Liver (tissue), 9 donors: ENCODE measurements around the gene ARHGAP10. TPM values are rescaled to one million over a fixed set of nuclear protein-coding genes. Genes with fewer than 3 reads are reported as not detected.

Experiments
- DNase-seq: peaks from one replicate; pipeline ENCODE4 v3.0.0-alpha.2; 2017; ENCODE audit warnings: low spot score
- H3K27ac ChIP-seq, 2 donors: one replicate each; pipeline ENCODE4 v1.7.0; 2013; ENCODE audit warnings: inconsistent platforms in 2 of 2, low read length in 2 of 2, control low read depth in 1 of 2, low read depth in 1 of 2, mild to moderate bottlenecking in 1 of 2
- H3K27me3 ChIP-seq, 4 donors: one replicate each; pipeline versions ENCODE4 v1.6.1 to v1.7.0; 2013; ENCODE audit warnings: low read length in 3 of 4, inconsistent platforms in 1 of 4, mild to moderate bottlenecking in 1 of 4, moderate library complexity in 1 of 4; ENCODE audit not compliant: control insufficient read depth in 4 of 4, insufficient read depth in 4 of 4
- H3K36me3 ChIP-seq, 4 donors: one replicate each; pipeline versions ENCODE4 v1.6.1 to v1.7.0; 2013; ENCODE audit warnings: low read length in 3 of 4, mild to moderate bottlenecking in 3 of 4, low read depth in 1 of 4, moderate library complexity in 1 of 4; ENCODE audit not compliant: control insufficient read depth in 4 of 4, insufficient read depth in 3 of 4
- H3K4me1 ChIP-seq, 4 donors: one replicate each; pipeline versions ENCODE4 v1.6.1 to v1.7.0; 2013; ENCODE audit warnings: low read length in 3 of 4, mild to moderate bottlenecking in 3 of 4, moderate library complexity in 1 of 4; ENCODE audit not compliant: control insufficient read depth in 4 of 4, insufficient read depth in 4 of 4
- H3K4me3 ChIP-seq, 3 donors: one replicate each; pipeline versions ENCODE4 v1.6.1 to v1.7.0; 2013; ENCODE audit warnings: low read length in 3 of 3, control low read depth in 1 of 3, low read depth in 1 of 3, mild to moderate bottlenecking in 1 of 3
- H3K9ac ChIP-seq, 2 donors: one replicate each; pipeline ENCODE4 v1.7.0; 2013; ENCODE audit warnings: low read length in 2 of 2, mild to moderate bottlenecking in 2 of 2, moderate library complexity in 2 of 2, control low read depth in 1 of 2, low read depth in 1 of 2
- H3K9me3 ChIP-seq, 4 donors: one replicate each; pipeline versions ENCODE4 v1.6.1 to v1.7.0; 2013; ENCODE audit warnings: low read length in 3 of 4; ENCODE audit not compliant: control insufficient read depth in 4 of 4
- ATF3 ChIP-seq: IDR thresholded peaks from 2 replicates; pipeline ENCODE4 v1.6.1; 2016; ENCODE audit warnings: antibody characterized with exemption
- CTCF ChIP-seq: fragments of 150-350 bp; IDR thresholded peaks from 2 replicates; pipeline ENCODE4 v1.5.1; 2017; ENCODE audit warnings: improper control_type of control experiment, low read depth, low read length; ENCODE audit not compliant: missing input control
- EGR1 ChIP-seq, 2 donors: IDR thresholded peaks; 2 replicates each; pipeline ENCODE4 v1.6.1; 2016 to 2018; ENCODE audit warnings: antibody characterized with exemption in 2 of 2, low read depth in 2 of 2
- FOXA1 ChIP-seq: IDR thresholded peaks from 2 replicates; pipeline ENCODE4 v1.6.1; 2016; ENCODE audit warnings: antibody characterized with exemption
- GABPA ChIP-seq, 2 donors: IDR thresholded peaks in 1 of 2; conservative IDR thresholded peaks in 1 of 2; 2 replicates each; pipeline ENCODE4 v1.6.1; 2016; ENCODE audit warnings: antibody characterized with exemption in 2 of 2, mild to moderate bottlenecking in 1 of 2, moderate library complexity in 1 of 2
- HNF4A ChIP-seq, 2 donors: conservative IDR thresholded peaks; 2 replicates each; pipeline ENCODE4 v1.6.1; 2016; ENCODE audit warnings: antibody characterized with exemption in 2 of 2, mild to moderate bottlenecking in 2 of 2
- JUND ChIP-seq, 2 donors: IDR thresholded peaks; 2 replicates each; pipeline ENCODE4 v1.6.1; 2016; ENCODE audit warnings: antibody characterized with exemption in 2 of 2
- MAX ChIP-seq: IDR thresholded peaks from 2 replicates; pipeline ENCODE4 v1.6.1; 2016; ENCODE audit warnings: antibody characterized with exemption
- NR2F2 ChIP-seq: IDR thresholded peaks from 2 replicates; pipeline ENCODE4 v1.6.1; 2016; ENCODE audit warnings: antibody characterized with exemption
- RAD21 ChIP-seq, 2 donors: IDR thresholded peaks; 2 replicates each; pipeline ENCODE4 v1.6.1; 2016; ENCODE audit warnings: antibody characterized with exemption in 2 of 2, mild to moderate bottlenecking in 2 of 2
- REST ChIP-seq: IDR thresholded peaks from 2 replicates; pipeline ENCODE4 v1.6.1; 2016; ENCODE audit warnings: antibody characterized with exemption, mild to moderate bottlenecking
- RXRA ChIP-seq, 2 donors: IDR thresholded peaks; 2 replicates each; pipeline ENCODE4 v1.6.1; 2017 to 2018; ENCODE audit warnings: antibody characterized with exemption in 2 of 2, mild to moderate bottlenecking in 1 of 2
- SP1 ChIP-seq: IDR thresholded peaks from 2 replicates; pipeline ENCODE4 v1.6.1; 2018; ENCODE audit warnings: antibody characterized with exemption, mild to moderate bottlenecking
- TAF1 ChIP-seq: conservative IDR thresholded peaks from 2 replicates; pipeline ENCODE4 v1.6.1; 2016; ENCODE audit warnings: antibody characterized with exemption, mild to moderate bottlenecking
- ZBTB33 ChIP-seq: IDR thresholded peaks from 2 replicates; pipeline ENCODE4 v1.6.1; 2016; ENCODE audit warnings: antibody characterized with exemption
- WGBS: extraction: QIAGEN DNeasy Blood & Tissue Kit; methylation state at CpG from one replicate; pipeline ENCODE4 v1.1.7; 2013; 5-methylcytosine and 5-hydroxymethylcytosine counted together
- polyA plus RNA-seq, 2 donors: library from polyadenylated mRNA; stranded (reverse) in 1 of 2; unstranded in 1 of 2; fragments of 200-250 nt in 1 of 2; fragments of >200 nt in 1 of 2; fragmentation: Nextera tagmentation in 1 of 2; extraction: Ambion mirVana in 1 of 2; gene quantifications; one replicate each; pipeline versions ENCODE4 v1.2.1 to v1.2.3, GENCODE V29; 2013 to 2015
- total RNA-seq, 2 donors: library from RNA; depleted of rRNA; stranded (reverse); fragments of >200 nt; gene quantifications; one replicate each; pipeline ENCODE4 v1.2.3, GENCODE V29; 2014
- donor health status: healthy.
- donor health status: healthy.
- donor health status: healthy.
- donor health status: healthy.
- donor health status: healthy.

The ARHGAP10 gene
- total and polyA plus RNA-seq, 4 donors, result 1.5 to 13.0 (median 4.3) TPM

- H3K36me3 ChIP-seq, result no peaks in the 10 kb centered on the region
- H3K4me1 ChIP-seq, result peaks cover 2 to 27% (median 15%) of the 10 kb centered on the region in 4 donors
- H3K27ac ChIP-seq, result no peak overlapping the region
- no peak for DNase-seq
- H3K9me3 ChIP-seq, result no peaks in the 10 kb centered on the region
- 68% methylated on average over 4 of the region's 4 CpGs for WGBS
- no peak overlapping the region for H3K4me3 ChIP-seq
- no peak overlapping the region for H3K9ac ChIP-seq
- no peak for TF ChIP-seq FOXA1
- no peak for TF ChIP-seq TAF1
- TF ChIP-seq ZBTB33, result no peak
- TF ChIP-seq REST, result no peak
- no peak for TF ChIP-seq NR2F2
- TF ChIP-seq JUND (IDR thresholded peaks at IDR 0.05), result no peak
- no peak for TF ChIP-seq ATF3
- TF ChIP-seq EGR1 (IDR thresholded peaks at IDR 0.05; ENCODE audit: low read depth in 2 of 2), result no peak
- no peak for TF ChIP-seq RXRA (IDR thresholded peaks at IDR 0.05)
- no peak for TF ChIP-seq GABPA (IDR thresholded peaks at IDR 0.05 in 1 of 2, conservative IDR thresholded peaks at IDR 0.05 in 1 of 2)
- no peak for TF ChIP-seq RAD21 (IDR thresholded peaks at IDR 0.05)
- no peak for TF ChIP-seq CTCF
- no peak for TF ChIP-seq SP1
- no peak for TF ChIP-seq MAX
- peaks cover 0 to 7% (median 0%) of the 10 kb centered on the region in 4 donors for H3K27me3 ChIP-seq
Observed at GRCh38 chr4:147730333-147730732, 1.6 kb upstream of the ARHGAP10 start.

- Histone ChIP-seq H3K9ac (peak overlapping the region; percentile 7 to 64), H3K27ac (peak overlapping the region; percentile 51 to 80), H3K4me1 (peaks cover 2 to 27% (median 15%) of the 10 kb centered on the region in 4 donors), H3K4me3 (peak overlapping the region; percentile 43 to 80 (median 66)), H3K36me3 (no peaks in the 10 kb centered on the region), H3K27me3 (peaks cover 0 to 14% (median 0%) of the 10 kb centered on the region in 4 donors), H3K9me3 (no peaks in the 10 kb centered on the region)
- 3% methylated on average over 38 of the region's 38 CpGs for WGBS
- TF ChIP-seq EGR1 (IDR thresholded peaks at IDR 0.05; ENCODE audit: low read depth in 2 of 2) (no peak), HNF4A (conservative IDR thresholded peaks at IDR 0.05) (peak in 1 of 2 donors; percentile 9)
- DNase-seq, result no peak
Observed at GRCh38 chr4:147732518-147733235, 789 bp downstream of the ARHGAP10 start.
